Endothelial cell of umbilical vein (primary cell): ENCODE data around the gene BRINP2. TPM values are rescaled to one million over a fixed set of nuclear protein-coding genes. Genes with fewer than 3 reads are reported as not detected.

ENCODE experiments used
- BruUV-seq: library from RNA; stranded (reverse); fragments of 400-500 nt; replicated peaks from 2 replicates; lab custom pipeline; 2021; lab: Mats Ljungman, UMichigan
- CTCF ChIA-PET: fragments of 300-600, 350-600 bp; sonication (Branson Sonifier 250); formaldehyde crosslinking; loops from one replicate; lab custom pipeline; 2021; ENCODE audit warnings: antibody characterized with exemption, inconsistent platforms; lab: Charles Lee
- POLR2A ChIA-PET: fragments of 300-600, 350-600 bp; sonication (Branson Sonifier 250); formaldehyde crosslinking; loops from one replicate; lab custom pipeline; 2021; ENCODE audit warnings: antibody characterized with exemption, inconsistent platforms; lab: Charles Lee
- DNase-seq: peaks from one replicate; pipeline ENCODE4 v3.0.0-alpha.2; 2011; ENCODE audit warnings: low read depth, low spot score
- FAIRE-seq: peaks from 2 replicates; lab custom pipeline; 2011; peaks lifted over from hg19 to GRCh38; lab: Jason Lieb, UNC
- H2AFZ ChIP-seq: 2 replicates; pipeline ENCODE4 v1.6.0; 2012; ENCODE audit warnings: low read depth, low read length, control low read depth, inconsistent platforms
- H3K27ac ChIP-seq: 2 replicates; pipeline ENCODE4 v1.5.1; 2011; ENCODE audit warnings: low read depth, mild to moderate bottlenecking, control low read depth, low read length, moderate library complexity; ENCODE audit not compliant: insufficient read depth
- H3K27me3 ChIP-seq, 2 experiments: 2 replicates each; pipeline versions ENCODE4 v1.6.0 to v1.6.1; 2011; ENCODE audit warnings: low read length in 2 of 2, mixed read lengths in 1 of 2; ENCODE audit not compliant: control insufficient read depth in 2 of 2, insufficient read depth in 2 of 2
- H3K36me3 ChIP-seq, 2 experiments: 2 replicates in 1 of 2; 3 replicates in 1 of 2; pipeline ENCODE4 v1.5.1; 2011; ENCODE audit warnings: low read length in 2 of 2, mild to moderate bottlenecking in 1 of 2, moderate library complexity in 1 of 2; ENCODE audit not compliant: control insufficient read depth in 2 of 2, insufficient read depth in 2 of 2; ENCODE audit errors: extremely low read depth in 1 of 2
- H3K4me1 ChIP-seq: 3 replicates; pipeline ENCODE4 v1.5.1; 2011; ENCODE audit warnings: mild to moderate bottlenecking, low read length; ENCODE audit not compliant: control insufficient read depth, insufficient read depth; ENCODE audit errors: extremely low read depth
- H3K4me2 ChIP-seq: 2 replicates; pipeline ENCODE4 v1.6.1; 2011; ENCODE audit warnings: low read length, control low read depth, mixed read lengths; ENCODE audit not compliant: insufficient read depth
- H3K4me3 ChIP-seq, 3 experiments: fragments of 200-600 bp in 1 of 3; sonication (generic), shearing (Covaris generic) in 1 of 3; replicated peaks in 1 of 3; 2 replicates each; pipeline ENCODE4 v1.5.1; 2011 to 2016; ENCODE audit warnings: control low read depth in 3 of 3, low read length in 3 of 3, mild to moderate bottlenecking in 2 of 3, inconsistent platforms in 1 of 3, low read depth in 1 of 3, moderate library complexity in 1 of 3; ENCODE audit not compliant: insufficient read depth in 1 of 3
- H3K79me2 ChIP-seq: 2 replicates; pipeline ENCODE4 v1.6.0; 2012; ENCODE audit warnings: low read length, inconsistent platforms; ENCODE audit not compliant: control insufficient read depth, insufficient read depth
- H3K9ac ChIP-seq: replicated peaks from 2 replicates; pipeline ENCODE3; 2011; ENCODE audit warnings: low read length, control low read depth; ENCODE audit not compliant: insufficient read depth; ENCODE audit errors: extremely low read depth
- H3K9me1 ChIP-seq: replicated peaks from 3 replicates; pipeline ENCODE4 v1.6.0; 2011; ENCODE audit warnings: mild to moderate bottlenecking, low read length; ENCODE audit not compliant: control insufficient read depth, insufficient read depth; ENCODE audit errors: extremely low read depth
- H3K9me3 ChIP-seq: replicated peaks from 2 replicates; pipeline ENCODE4 v1.5.1; 2012; ENCODE audit warnings: low read length, inconsistent platforms; ENCODE audit not compliant: control insufficient read depth, insufficient read depth
- H4K20me1 ChIP-seq: replicated peaks from 2 replicates; pipeline ENCODE3; 2011; ENCODE audit warnings: mild to moderate bottlenecking, low read length; ENCODE audit not compliant: control insufficient read depth, insufficient read depth; ENCODE audit errors: extremely low read depth
- EZH2 ChIP-seq: IDR thresholded peaks from 2 replicates; pipeline ENCODE4 v1.6.1; 2012; ENCODE audit warnings: borderline replicate concordance, low read depth, mild to moderate bottlenecking, moderate library complexity, low read length, inconsistent platforms; ENCODE audit not compliant: severe bottlenecking
- FOS ChIP-seq: IDR thresholded peaks from 2 replicates; pipeline ENCODE4 v1.6.1; 2011; ENCODE audit warnings: mild to moderate bottlenecking, low read length, moderate library complexity, borderline replicate concordance; ENCODE audit not compliant: insufficient read depth
- GATA2 ChIP-seq: IDR thresholded peaks from 2 replicates; pipeline ENCODE4 v1.7.0; 2011; ENCODE audit warnings: low read depth, mild to moderate bottlenecking, moderate library complexity, mixed read lengths, low read length; ENCODE audit not compliant: insufficient read length, insufficient read depth
- JUN ChIP-seq: IDR thresholded peaks from 2 replicates; pipeline ENCODE4 v1.6.1; 2011; ENCODE audit warnings: borderline replicate concordance, low read depth; ENCODE audit not compliant: insufficient read length, insufficient read depth
- MAX ChIP-seq: IDR thresholded peaks from 2 replicates; pipeline ENCODE4 v1.6.1; 2011; ENCODE audit not compliant: insufficient read depth, insufficient read length
- MYC ChIP-seq: IDR thresholded peaks from one replicate; pipeline ENCODE4 v1.6.1; 2011; ENCODE audit warnings: mild to moderate bottlenecking, low read depth, low read length
- POLR2A ChIP-seq: IDR thresholded peaks from 2 replicates; pipeline ENCODE4 v1.6.1; 2012; ENCODE audit warnings: low read depth, mild to moderate bottlenecking, control low read depth, low read length
- POLR2AphosphoS5 ChIP-seq: IDR thresholded peaks from 2 replicates; pipeline ENCODE4 v1.6.1; 2012; ENCODE audit warnings: low read depth, mild to moderate bottlenecking, control low read depth, low read length, moderate library complexity; ENCODE audit not compliant: insufficient read depth
- dilution Hi-C: fragments of 300-500 bp; cut with MboI; formaldehyde crosslinking; loops from one replicate; pipeline ENCODE4 v1.15.0; 2019; ENCODE audit warnings: low sequenced_read_pairs; ENCODE audit not compliant: extremely low pct_ligation_motif_present
- intact Hi-C: fragments of 100-400 bp; cut with micrococcal nuclease; formaldehyde crosslinking; loops from one replicate; pipeline ENCODE4 v1.10.0; 2022
- polyA plus RNA-seq, 4 experiments: library from polyadenylated mRNA; depleted of rRNA in 3 of 4; stranded (reverse) in 3 of 4; unstranded in 1 of 4; fragments of >200 nt; gene quantifications; 2 replicates each; pipeline versions ENCODE4 v1.2.1 to v1.2.3, GENCODE V29; 2011 to 2012; ENCODE audit warnings: missing spikeins in 1 of 4
- total RNA-seq: library from RNA; stranded (reverse); gene quantifications from 2 replicates; pipeline ENCODE4 v1.2.3, GENCODE V29; 2021
- TF ChIP-seq, protein P1 (sequence below), 2 donors: IDR thresholded peaks; 1 replicate in 1 of 2; 2 replicates in 1 of 2; pipeline ENCODE4 v1.5.1; 2011; ENCODE audit warnings: low read length in 2 of 2, mild to moderate bottlenecking in 2 of 2, moderate library complexity in 2 of 2, control low read depth in 1 of 2, inconsistent platforms in 1 of 2, low read depth in 1 of 2; ENCODE audit not compliant: insufficient read depth in 1 of 2; ENCODE audit errors: extremely low read depth in 1 of 2

BRINP2 gene
- total and polyA plus RNA-seq, 2 donors (not counting 3 experiments of a cell fraction or from before 2014, with no cell fraction given) = not detected

DNA sequence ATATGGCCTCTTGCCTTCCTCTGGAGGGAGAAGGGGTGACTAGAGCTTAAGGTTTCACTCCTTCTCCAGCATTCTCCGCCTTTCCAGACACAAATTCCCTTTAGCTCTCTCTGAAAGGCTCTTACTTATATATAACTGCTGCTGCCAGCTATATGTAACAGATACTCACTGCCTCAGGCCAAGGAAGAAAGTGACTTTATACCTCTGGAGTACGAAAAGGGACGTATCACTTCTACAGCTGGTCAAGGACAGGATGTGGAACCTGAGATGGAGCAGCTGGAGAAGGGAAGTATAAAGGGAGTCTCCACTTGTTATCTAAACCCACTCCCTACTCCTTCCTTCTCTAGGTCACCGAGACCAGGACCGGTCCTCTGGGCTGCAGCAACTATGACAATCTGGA is 102.4 kb downstream of the BRINP2 start:
- BruUV-seq = no TSS peak
- Histone ChIP-seq H3K27me3 (no peaks in the 10 kb centered on the region), H3K27ac (no peak overlapping the region), H3K36me3 (no peaks in the 10 kb centered on the region), H2AFZ (no peak overlapping the region), H4K20me1 (no peaks in the 10 kb centered on the region), H3K9me3 (no peaks in the 10 kb centered on the region), H3K4me2 (no peak overlapping the region), H3K4me3 (no peak overlapping the region), H3K9me1 (no peaks in the 10 kb centered on the region), H3K9ac (no peak overlapping the region), H3K4me1 (no peaks in the 10 kb centered on the region), H3K79me2 (no peaks in the 10 kb centered on the region)
- CTCF ChIA-PET = interaction anchor here (1.0 kb wide), 1 partner anchor 92 kb away, joined by 3 read pairs; no protein-coding TSS in a partner anchor
- dilution Hi-C loops = no loop called here
- no peak for FAIRE-seq
- POLR2A ChIA-PET = no interaction called here
- TF ChIP-seq GATA2 = no peak
- TF ChIP-seq JUN = no peak
- no peak for TF ChIP-seq EZH2
- no peak for TF ChIP-seq POLR2AphosphoS5
- TF ChIP-seq MYC = no peak
- TF ChIP-seq POLR2A = no peak
- no peak for TF ChIP-seq MAX
- no peak for TF ChIP-seq FOS
- TF ChIP-seq, protein P1, sequence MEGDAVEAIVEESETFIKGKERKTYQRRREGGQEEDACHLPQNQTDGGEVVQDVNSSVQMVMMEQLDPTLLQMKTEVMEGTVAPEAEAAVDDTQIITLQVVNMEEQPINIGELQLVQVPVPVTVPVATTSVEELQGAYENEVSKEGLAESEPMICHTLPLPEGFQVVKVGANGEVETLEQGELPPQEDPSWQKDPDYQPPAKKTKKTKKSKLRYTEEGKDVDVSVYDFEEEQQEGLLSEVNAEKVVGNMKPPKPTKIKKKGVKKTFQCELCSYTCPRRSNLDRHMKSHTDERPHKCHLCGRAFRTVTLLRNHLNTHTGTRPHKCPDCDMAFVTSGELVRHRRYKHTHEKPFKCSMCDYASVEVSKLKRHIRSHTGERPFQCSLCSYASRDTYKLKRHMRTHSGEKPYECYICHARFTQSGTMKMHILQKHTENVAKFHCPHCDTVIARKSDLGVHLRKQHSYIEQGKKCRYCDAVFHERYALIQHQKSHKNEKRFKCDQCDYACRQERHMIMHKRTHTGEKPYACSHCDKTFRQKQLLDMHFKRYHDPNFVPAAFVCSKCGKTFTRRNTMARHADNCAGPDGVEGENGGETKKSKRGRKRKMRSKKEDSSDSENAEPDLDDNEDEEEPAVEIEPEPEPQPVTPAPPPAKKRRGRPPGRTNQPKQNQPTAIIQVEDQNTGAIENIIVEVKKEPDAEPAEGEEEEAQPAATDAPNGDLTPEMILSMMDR (IDR thresholded peaks at IDR 0.05; ENCODE audit: extremely low read depth in 1 of 2, insufficient read depth in 1 of 2, low read depth in 1 of 2, low read length in 2 of 2) = no peak
- intact Hi-C loops = no loop called here
- DNase-seq = no peak
